ENCODE measurements around the gene FAM120C. TPM values are rescaled to one million over a fixed set of nuclear protein-coding genes. Genes with fewer than 3 reads are reported as not detected.
A peak's percentile ranks its signal among the peaks of the same experiment; 100 is the strongest.

FAM120C gene
- total RNA-seq, 1 donor from 2014 or later, result 11.8 TPM

DNA sequence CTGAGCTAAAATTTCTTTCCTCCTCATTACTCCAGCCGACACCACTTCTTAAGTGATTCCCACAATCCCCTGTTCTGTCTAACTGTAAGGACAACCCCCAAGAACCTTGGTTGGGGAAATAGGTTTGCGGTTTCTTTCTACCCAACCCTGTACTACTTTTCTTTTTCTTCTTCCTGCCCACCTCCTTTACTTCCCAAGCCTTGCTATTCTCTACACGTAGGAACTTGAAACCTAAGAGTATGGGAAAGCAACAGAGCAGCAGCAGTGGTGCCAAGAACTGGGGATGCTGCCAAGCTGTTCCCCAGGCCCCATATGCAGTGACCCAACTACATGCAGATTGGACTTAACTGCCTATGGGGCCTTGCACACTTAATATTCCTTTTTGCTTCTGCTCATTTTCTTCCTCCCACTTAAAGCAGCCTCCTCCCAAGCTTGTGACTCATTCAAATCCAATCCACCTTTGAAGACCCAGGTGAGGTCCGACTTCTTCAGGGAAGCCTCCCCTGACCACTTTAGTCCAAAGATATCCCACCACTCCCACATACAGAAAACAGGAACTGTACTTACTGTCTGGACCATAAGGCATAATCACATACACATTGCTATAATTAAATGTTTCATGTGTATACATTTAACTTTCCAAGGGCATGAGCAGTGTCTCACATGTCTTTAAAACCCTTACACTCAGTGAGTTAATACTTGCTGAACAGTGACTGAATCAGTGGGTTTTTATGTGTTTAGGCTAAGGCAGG lies 1.7 kb downstream of the FAM120C start:
- Mint-ChIP-seq H3K27me3 (ENCODE audit: insufficient read depth) (no peaks in the 10 kb centered on the region), H3K27ac (peak overlapping the region; percentile 91), H3K36me3 (ENCODE audit: low read depth) (peaks cover 35% of the 10 kb centered on the region), H3K9me3 (no peaks in the 10 kb centered on the region), H3K4me3 (peak overlapping the region; percentile 90), H3K4me1 (ENCODE audit: low read depth) (peaks cover 55% of the 10 kb centered on the region)
- no peak for DNase-seq (ENCODE audit: low spot score)
- intact Hi-C loops (cut with micrococcal nuclease), result loop anchor here (5.0 kb wide), 3 partner anchors 821 to 1536 kb away; partner anchors contain the start of genes APEX2 and RRAGB

DNA sequence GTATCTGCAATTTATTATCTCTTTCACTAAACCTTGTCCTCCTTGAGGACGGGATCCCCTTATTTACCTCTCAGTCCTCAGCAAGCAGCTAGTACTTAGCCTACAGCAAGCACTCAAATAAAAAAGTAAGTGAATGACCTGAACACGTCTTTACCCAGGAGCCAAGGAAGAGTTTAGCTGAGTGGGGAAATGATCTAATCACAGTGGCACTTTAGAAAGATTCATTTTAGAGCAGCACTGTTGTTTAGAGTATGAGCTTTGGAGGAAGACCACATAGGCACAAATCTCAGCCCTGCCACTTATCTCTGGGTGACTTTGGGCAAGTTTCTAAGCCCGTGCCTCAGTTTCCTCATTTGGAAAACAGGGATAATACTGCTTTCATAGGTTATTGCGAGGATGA lies 2.7 kb downstream of the FAM120C start:
- DNase-seq (ENCODE audit: low spot score), result no peak
- Mint-ChIP-seq H3K4me3 (peak overlapping the region; percentile 90), H3K36me3 (ENCODE audit: low read depth) (peaks cover 35% of the 10 kb centered on the region), H3K4me1 (ENCODE audit: low read depth) (peaks cover 55% of the 10 kb centered on the region), H3K9me3 (no peaks in the 10 kb centered on the region), H3K27me3 (ENCODE audit: insufficient read depth) (no peaks in the 10 kb centered on the region), H3K27ac (no peak overlapping the region)
- intact Hi-C loops (cut with micrococcal nuclease), result loop anchor here (5.0 kb wide), 3 partner anchors 822 to 1537 kb away; partner anchors contain the start of genes APEX2 and RRAGB

DNA sequence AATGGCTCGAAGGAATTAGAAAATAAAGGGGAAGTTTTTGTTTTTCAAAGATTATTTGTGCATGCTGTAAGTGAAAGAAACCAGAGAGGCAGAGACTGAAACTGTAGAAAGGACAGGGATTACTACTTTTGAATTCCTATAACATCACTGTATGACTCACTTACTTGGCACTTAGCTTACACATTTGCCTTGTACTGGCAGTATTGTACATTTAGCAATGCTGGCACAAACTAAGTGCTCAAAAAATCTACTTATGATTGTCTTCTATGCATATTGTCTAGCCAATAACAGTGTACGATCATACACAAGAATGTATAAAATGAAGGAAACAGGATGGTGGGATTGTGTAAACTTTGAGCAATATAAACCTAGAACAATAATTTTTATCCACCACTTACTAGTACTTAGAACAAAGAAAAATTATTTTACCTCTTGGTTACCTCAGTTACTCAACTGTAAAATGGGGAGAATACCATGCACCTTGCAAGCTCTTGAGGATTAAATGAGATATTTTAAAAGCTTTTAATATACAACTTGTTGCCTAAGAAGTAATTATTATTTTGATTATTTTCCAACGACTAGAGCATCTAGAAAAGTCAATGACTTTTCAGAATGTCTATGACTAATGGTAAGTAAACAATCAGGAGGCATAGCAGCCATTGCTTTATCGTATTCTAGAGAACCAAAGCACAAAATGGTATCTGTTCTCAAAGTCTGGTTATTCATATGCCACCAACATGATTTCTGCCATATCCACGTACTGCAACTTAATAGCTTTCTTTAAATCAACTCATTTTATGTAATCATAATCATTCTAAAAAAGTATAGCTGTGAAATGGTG lies 4.7 kb downstream of the FAM120C start:
- Mint-ChIP-seq H3K4me3 (peak overlapping the region; percentile 3), H3K27ac (peak overlapping the region; percentile 72), H3K9me3 (no peaks in the 10 kb centered on the region), H3K27me3 (ENCODE audit: insufficient read depth) (no peaks in the 10 kb centered on the region), H3K36me3 (ENCODE audit: low read depth) (peaks cover 42% of the 10 kb centered on the region), H3K4me1 (ENCODE audit: low read depth) (peaks cover 51% of the 10 kb centered on the region)
- DNase-seq (ENCODE audit: low spot score), result no peak
- intact Hi-C loops (cut with micrococcal nuclease), result no loop called here

DNA sequence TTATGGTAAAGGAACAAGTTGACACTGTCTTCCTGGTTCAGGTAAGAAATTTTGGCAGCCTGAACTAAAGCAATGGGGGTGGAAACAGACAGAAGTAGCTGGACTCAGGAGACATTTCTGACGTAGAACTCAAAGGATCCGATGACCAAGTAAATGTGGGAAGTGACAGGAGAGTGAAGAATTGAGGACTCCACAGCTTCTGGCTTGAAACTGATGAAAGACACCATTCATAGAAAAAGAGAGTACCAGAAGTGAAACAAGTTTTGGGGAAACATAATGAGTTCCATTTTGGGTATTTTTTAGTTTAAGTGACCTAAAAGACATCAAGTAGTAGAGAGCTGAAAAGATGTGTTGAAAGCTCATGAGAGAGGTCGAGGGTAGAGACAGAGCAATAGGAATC lies 5.7 kb downstream of the FAM120C start:
- intact Hi-C loops (cut with micrococcal nuclease), result no loop called here
- H3K27me3 Mint-ChIP-seq (ENCODE audit: insufficient read depth), result no peaks in the 10 kb centered on the region

DNA sequence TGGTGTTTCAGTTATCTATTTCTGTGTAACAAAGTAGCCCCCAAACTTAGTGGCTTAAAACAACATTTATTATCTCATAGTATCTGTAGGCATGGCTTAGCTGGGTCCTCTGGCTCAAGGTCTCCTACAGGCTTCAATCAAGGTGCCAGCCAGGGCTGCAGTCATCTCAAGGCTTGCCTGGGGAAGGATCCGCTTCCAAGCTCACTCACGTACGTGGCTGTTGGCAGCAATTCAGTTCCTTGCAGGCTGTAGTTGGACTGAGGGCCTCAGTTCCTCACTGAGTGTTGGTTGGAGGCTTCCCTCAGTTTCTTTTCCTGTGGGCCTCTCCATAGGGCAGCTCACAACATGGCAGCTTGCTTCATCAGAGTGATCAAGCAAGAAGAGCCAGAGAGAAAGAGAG lies 9.3 kb downstream of the FAM120C start:
- intact Hi-C loops (cut with micrococcal nuclease), result no loop called here
- H3K4me3 Mint-ChIP-seq, result no peak overlapping the region
- no peak for DNase-seq (ENCODE audit: low spot score)
- no peak overlapping the region for H3K27ac Mint-ChIP-seq
- H3K9me3 Mint-ChIP-seq, result no peaks in the 10 kb centered on the region
- H3K27me3 Mint-ChIP-seq (ENCODE audit: insufficient read depth), result no peaks in the 10 kb centered on the region
- peaks cover 19% of the 10 kb centered on the region for H3K4me1 Mint-ChIP-seq (ENCODE audit: low read depth)
- H3K36me3 Mint-ChIP-seq (ENCODE audit: low read depth), result peaks cover 24% of the 10 kb centered on the region

More for the DNA sequence above, 5.7 kb downstream of the FAM120C start:
- H3K27ac Mint-ChIP-seq, result no peak overlapping the region
- DNase-seq (ENCODE audit: low spot score), result no peak
- peaks cover 42% of the 10 kb centered on the region for H3K36me3 Mint-ChIP-seq (ENCODE audit: low read depth)
- H3K9me3 Mint-ChIP-seq, result no peaks in the 10 kb centered on the region
- H3K4me1 Mint-ChIP-seq (ENCODE audit: low read depth), result peaks cover 51% of the 10 kb centered on the region
- H3K4me3 Mint-ChIP-seq, result no peak overlapping the region

DNA sequence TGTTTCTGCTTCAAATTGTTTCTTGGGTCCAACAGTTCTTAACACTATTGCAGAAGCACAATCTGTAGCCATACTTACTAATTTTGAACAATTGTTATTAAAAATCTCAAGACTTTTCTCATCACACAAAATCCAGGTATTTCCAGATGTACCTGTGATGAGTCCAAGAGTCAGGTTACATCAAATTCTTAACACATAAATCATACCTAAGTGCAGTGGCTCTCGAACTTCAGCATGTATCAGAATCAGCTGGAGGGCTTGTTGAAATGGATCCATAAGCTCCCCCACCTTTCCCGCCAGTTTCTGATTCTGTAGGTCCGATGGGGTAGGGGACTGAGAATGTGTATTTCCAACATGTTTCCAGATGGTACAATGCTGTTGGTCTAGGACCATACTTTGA lies 10.6 kb downstream of the FAM120C start:
- H3K27ac Mint-ChIP-seq, result no peak overlapping the region
- H3K4me1 Mint-ChIP-seq (ENCODE audit: low read depth), result peaks cover 9% of the 10 kb centered on the region
- H3K9me3 Mint-ChIP-seq, result no peaks in the 10 kb centered on the region
- no peaks in the 10 kb centered on the region for H3K27me3 Mint-ChIP-seq (ENCODE audit: insufficient read depth)
- H3K36me3 Mint-ChIP-seq (ENCODE audit: low read depth), result peaks cover 19% of the 10 kb centered on the region
- DNase-seq (ENCODE audit: low spot score), result no peak
- intact Hi-C loops (cut with micrococcal nuclease), result no loop called here
- H3K4me3 Mint-ChIP-seq, result no peak overlapping the region

DNA sequence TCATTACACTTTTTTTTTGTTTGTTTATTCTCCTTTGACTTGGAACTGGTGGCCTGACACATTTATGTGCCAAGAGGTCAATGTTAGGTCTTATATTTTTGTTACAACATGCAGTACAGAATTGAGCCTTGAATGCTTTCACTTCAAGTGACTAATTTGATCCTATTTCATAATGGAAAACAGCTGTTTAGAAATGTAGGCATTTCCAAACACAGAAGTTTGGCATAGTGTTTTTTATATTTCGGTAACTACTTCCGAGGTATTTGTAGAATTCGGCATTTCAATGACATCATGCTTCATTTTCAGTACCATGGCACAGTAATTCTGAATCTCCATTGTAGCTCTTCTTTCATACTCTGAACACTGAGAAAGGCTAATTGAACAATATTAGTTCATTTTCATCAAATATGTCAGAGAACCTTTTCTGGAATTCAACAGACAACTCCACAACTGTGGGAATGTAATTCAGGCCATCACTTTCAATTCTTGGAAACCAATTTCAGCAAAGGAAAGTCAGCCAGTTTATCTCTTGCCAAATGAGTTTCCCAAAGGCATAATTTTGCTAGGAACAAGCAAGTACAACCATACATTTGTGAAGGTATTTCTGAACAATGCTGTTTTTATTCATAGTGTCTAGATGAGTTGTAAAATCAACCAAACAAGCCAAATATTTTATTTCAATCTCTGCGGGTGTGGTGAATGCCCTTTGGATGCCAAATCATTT lies 11.4 kb downstream of the FAM120C start:
- Mint-ChIP-seq H3K9me3 (no peaks in the 10 kb centered on the region), H3K36me3 (ENCODE audit: low read depth) (peaks cover 12% of the 10 kb centered on the region), H3K4me3 (no peak overlapping the region), H3K27ac (no peak overlapping the region), H3K4me1 (ENCODE audit: low read depth) (peaks cover 2% of the 10 kb centered on the region), H3K27me3 (ENCODE audit: insufficient read depth) (no peaks in the 10 kb centered on the region)
- intact Hi-C loops (cut with micrococcal nuclease), result no loop called here
- no peak for DNase-seq (ENCODE audit: low spot score)

DNA sequence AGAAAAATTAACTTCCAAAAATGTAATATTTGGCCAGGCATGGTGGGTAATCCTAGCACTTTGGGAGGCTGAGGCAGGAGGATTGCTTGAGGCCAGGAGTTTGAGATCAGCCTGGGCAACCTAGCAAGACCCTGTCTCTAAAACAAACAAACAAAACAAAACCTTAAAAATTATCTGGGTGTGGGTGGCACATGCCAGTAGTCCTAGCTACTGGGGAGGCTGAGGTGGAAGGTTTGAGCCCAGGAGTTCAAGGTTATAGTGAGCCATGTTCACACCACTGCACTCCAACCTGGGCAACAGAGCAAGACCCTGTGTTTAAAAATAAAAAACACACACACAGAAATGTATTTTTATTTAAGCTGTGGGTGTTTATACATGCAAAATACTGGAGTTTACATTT lies 12.0 kb downstream of the FAM120C start:
- intact Hi-C loops (cut with micrococcal nuclease), result no loop called here
- peaks cover 10% of the 10 kb centered on the region for H3K36me3 Mint-ChIP-seq (ENCODE audit: low read depth)
- no peak for DNase-seq (ENCODE audit: low spot score)
- no peak overlapping the region for H3K27ac Mint-ChIP-seq
- H3K27me3 Mint-ChIP-seq (ENCODE audit: insufficient read depth), result no peaks in the 10 kb centered on the region
- H3K4me1 Mint-ChIP-seq (ENCODE audit: low read depth), result no peaks in the 10 kb centered on the region
- no peak overlapping the region for H3K4me3 Mint-ChIP-seq
- no peaks in the 10 kb centered on the region for H3K9me3 Mint-ChIP-seq

DNA sequence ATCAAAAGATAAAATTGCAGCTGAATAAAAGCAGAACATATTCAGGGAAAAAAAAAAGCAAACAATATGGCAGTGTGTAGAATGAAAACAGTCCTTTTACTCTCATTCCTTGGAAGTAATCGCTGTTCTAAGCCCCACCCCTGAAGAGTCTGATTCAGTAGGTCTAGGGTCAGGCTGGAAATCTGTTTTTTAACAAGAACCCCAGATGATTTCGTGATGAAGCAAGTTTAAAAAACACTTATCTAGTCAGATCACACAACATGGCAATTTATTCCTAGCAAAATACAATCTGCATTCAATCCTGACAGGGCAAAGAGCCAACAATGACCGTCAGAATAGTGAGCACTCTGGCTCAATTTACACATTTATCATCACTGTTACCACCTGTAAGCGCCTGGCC lies 16.1 kb downstream of the FAM120C start:
- Mint-ChIP-seq H3K9me3 (no peaks in the 10 kb centered on the region), H3K27ac (no peak overlapping the region), H3K4me1 (ENCODE audit: low read depth) (no peaks in the 10 kb centered on the region), H3K4me3 (no peak overlapping the region), H3K36me3 (ENCODE audit: low read depth) (no peaks in the 10 kb centered on the region), H3K27me3 (ENCODE audit: insufficient read depth) (no peaks in the 10 kb centered on the region)
- DNase-seq (ENCODE audit: low spot score), result no peak
- intact Hi-C loops (cut with micrococcal nuclease), result no loop called here

DNA sequence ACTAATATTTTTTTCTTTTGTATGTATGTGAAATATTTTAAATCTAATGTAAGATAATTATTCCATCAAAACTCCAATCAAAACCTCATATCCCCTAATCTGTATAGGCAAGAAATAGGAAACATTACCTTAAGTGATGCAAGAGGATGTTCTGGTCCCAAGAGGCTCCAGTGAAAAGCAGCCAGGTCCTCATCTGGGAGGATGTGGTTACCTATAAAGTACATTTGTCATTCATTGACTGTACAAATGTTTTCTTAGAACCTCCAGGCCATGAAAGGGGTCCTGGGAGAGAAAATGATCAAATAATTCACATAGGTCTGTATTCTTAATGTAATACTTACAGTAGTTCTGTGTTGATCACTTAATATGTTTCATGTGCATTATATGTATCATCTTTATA lies 25.5 kb downstream of the FAM120C start:
- no peak for DNase-seq (ENCODE audit: low spot score)
- intact Hi-C loops (cut with micrococcal nuclease), result no loop called here
- H3K4me1 Mint-ChIP-seq (ENCODE audit: low read depth), result no peaks in the 10 kb centered on the region
- H3K4me3 Mint-ChIP-seq, result no peak overlapping the region
- no peaks in the 10 kb centered on the region for H3K27me3 Mint-ChIP-seq (ENCODE audit: insufficient read depth)
- H3K36me3 Mint-ChIP-seq (ENCODE audit: low read depth), result peaks cover 5% of the 10 kb centered on the region
- no peaks in the 10 kb centered on the region for H3K9me3 Mint-ChIP-seq
- no peak overlapping the region for H3K27ac Mint-ChIP-seq

DNA sequence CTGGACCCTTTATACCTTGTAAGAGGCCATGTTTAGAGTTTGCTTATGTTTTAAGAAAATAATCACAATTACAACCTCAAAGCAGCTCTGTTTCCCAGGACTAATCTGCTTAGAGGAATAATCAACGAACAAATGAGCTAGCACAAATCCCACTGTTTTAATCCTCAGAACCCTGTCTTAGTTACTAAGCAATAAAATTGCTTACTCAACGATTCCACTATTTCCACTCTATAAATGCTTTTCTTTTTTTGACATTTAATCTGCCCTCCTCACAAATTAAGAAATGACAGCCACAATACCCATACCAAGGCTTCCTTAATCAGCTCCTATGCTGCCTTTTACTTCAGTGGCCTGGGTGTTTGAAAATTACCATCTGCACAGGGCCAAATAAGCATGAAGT lies 48.8 kb downstream of the FAM120C start:
- H3K27ac Mint-ChIP-seq, result no peak overlapping the region
- H3K27me3 Mint-ChIP-seq (ENCODE audit: insufficient read depth), result no peaks in the 10 kb centered on the region
- intact Hi-C loops (cut with micrococcal nuclease), result no loop called here
- H3K4me1 Mint-ChIP-seq (ENCODE audit: low read depth), result no peaks in the 10 kb centered on the region
- no peak overlapping the region for H3K4me3 Mint-ChIP-seq
- H3K36me3 Mint-ChIP-seq (ENCODE audit: low read depth), result no peaks in the 10 kb centered on the region
- H3K9me3 Mint-ChIP-seq, result no peaks in the 10 kb centered on the region
- DNase-seq (ENCODE audit: low spot score), result no peak

DNA sequence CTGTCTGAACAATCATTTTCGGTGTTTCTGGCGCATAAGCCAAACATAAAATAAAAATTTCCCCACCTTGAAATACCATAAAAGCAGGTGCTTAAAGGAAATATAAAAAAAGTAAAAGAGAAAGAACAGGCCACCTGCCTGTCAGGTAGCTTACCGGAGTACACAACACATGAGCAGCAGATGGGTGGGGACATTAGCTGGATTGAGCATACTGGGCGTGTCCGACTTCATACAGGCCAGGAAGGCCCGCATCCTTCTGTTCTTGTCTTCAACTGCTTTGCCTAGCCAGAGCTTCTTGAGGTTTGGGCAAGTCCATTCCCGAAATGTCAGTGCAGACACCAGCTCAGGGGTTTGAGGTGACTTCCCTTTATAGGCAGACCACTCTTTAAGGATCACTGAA lies 66.7 kb downstream of the FAM120C start:
- Mint-ChIP-seq H3K4me3 (no peak overlapping the region), H3K9me3 (no peaks in the 10 kb centered on the region), H3K27me3 (ENCODE audit: insufficient read depth) (no peaks in the 10 kb centered on the region), H3K4me1 (ENCODE audit: low read depth) (no peaks in the 10 kb centered on the region), H3K36me3 (ENCODE audit: low read depth) (no peaks in the 10 kb centered on the region), H3K27ac (no peak overlapping the region)
- no peak for DNase-seq (ENCODE audit: low spot score)
- intact Hi-C loops (cut with micrococcal nuclease), result no loop called here

DNA sequence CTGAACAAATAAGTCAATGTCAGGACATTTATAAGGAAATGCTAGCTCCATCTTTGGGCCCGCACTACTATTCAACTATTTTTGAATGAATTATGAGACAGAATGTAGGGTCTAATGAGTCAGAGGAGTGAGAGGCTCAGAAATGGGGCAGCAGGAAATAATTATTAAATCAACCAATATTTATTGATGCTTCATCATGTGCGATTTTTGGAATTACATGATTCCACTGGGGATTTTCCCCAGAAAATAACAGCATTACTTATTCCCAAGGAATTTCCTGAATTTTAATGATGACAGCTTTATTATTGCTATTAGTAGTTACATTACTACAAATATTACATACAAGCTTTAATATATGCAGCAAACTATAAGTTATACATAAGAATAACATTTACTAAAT lies 89.5 kb downstream of the FAM120C start:
- Mint-ChIP-seq H3K27me3 (ENCODE audit: insufficient read depth) (no peaks in the 10 kb centered on the region), H3K36me3 (ENCODE audit: low read depth) (no peaks in the 10 kb centered on the region), H3K27ac (no peak overlapping the region), H3K4me3 (no peak overlapping the region), H3K4me1 (ENCODE audit: low read depth) (no peaks in the 10 kb centered on the region), H3K9me3 (no peaks in the 10 kb centered on the region)
- intact Hi-C loops (cut with micrococcal nuclease), result no loop called here
- no peak for DNase-seq (ENCODE audit: low spot score)

Data from activated T-helper 1 cell treated with anti-CD3 and anti-CD28 coated beads, Interleukin-12 subunit alpha, Interleukin-12 subunit beta, Interleukin-2, Interleukin-4 antibody, amounts not matched to agents 30 ng/mL and 10 ng/mL and 1 ng/mL, durations not matched to agents 14 hours and 24 hours and 36 hours (primary cell).